CD4-positive, alpha-beta T cell (primary cell): Measurements from ENCODE around the gene MBOAT1. TPM values are rescaled to one million over a fixed set of nuclear protein-coding genes. Genes with fewer than 3 reads are reported as not detected.

Source experiments
- ATAC-seq: fragments of 200-7000 bp; cut with Tn5 transposase; one replicate; pipeline ENCODE4 v1.10.0; 2022; ENCODE audit warnings: mild to moderate bottlenecking; ENCODE audit not compliant: poor library complexity
- CTCF ChIA-PET: fragments of 350-600 bp; sonication (Branson Sonifier 250); formaldehyde crosslinking; loops from one replicate; lab custom pipeline; 2021; ENCODE audit warnings: antibody characterized with exemption, inconsistent platforms; lab: Charles Lee
- POLR2A ChIA-PET: fragments of 350-600 bp; sonication (Branson Sonifier 250); formaldehyde crosslinking; loops from one replicate; lab custom pipeline; 2021; ENCODE audit warnings: antibody characterized with exemption, inconsistent platforms; lab: Charles Lee
- DNase-seq, 14 experiments: peaks; one replicate each; pipeline ENCODE4 v3.0.0-alpha.2; 2013 to 2020; ENCODE audit warnings: mixed read lengths in 2 of 14
- H3K27ac ChIP-seq, 2 donors: one replicate each; pipeline versions ENCODE4 v1.5.1 to v1.7.0; 2013; ENCODE audit warnings: low read length in 2 of 2, low read depth in 1 of 2, mild to moderate bottlenecking in 1 of 2
- H3K27me3 ChIP-seq, 2 experiments: 1 replicate in 1 of 2; 2 replicates in 1 of 2; pipeline versions ENCODE4 v1.6.1 to v1.7.0; 2013; ENCODE audit warnings: low read length in 2 of 2, control low read depth in 1 of 2, mild to moderate bottlenecking in 1 of 2, moderate library complexity in 1 of 2; ENCODE audit not compliant: insufficient read depth in 2 of 2, control insufficient read depth in 1 of 2
- H3K36me3 ChIP-seq: one replicate; pipeline ENCODE4 v1.6.1; 2013; ENCODE audit warnings: low read length, control low read depth; ENCODE audit not compliant: insufficient read depth
- H3K4me1 ChIP-seq: one replicate; pipeline ENCODE4 v1.6.1; 2013; ENCODE audit warnings: low read length, control low read depth; ENCODE audit not compliant: insufficient read depth
- H3K4me3 ChIP-seq: one replicate; pipeline ENCODE4 v1.5.1; 2013; ENCODE audit warnings: mild to moderate bottlenecking, low read length, moderate library complexity
- H3K9me3 ChIP-seq, 2 experiments: 1 replicate in 1 of 2; 2 replicates in 1 of 2; pipeline versions ENCODE4 v1.6.1 to v1.7.0; 2013; ENCODE audit warnings: low read length in 2 of 2, mild to moderate bottlenecking in 2 of 2, control low read depth in 1 of 2, moderate library complexity in 1 of 2; ENCODE audit not compliant: control insufficient read depth in 1 of 2, insufficient read depth in 1 of 2
- H3K27ac Mint-ChIP-seq: one replicate; pipeline ENCODE4 v1.8.0; 2020; ENCODE audit warnings: mixed read lengths
- H3K27me3 Mint-ChIP-seq: one replicate; pipeline ENCODE4 v1.8.0; 2021; ENCODE audit warnings: mixed read lengths
- H3K36me3 Mint-ChIP-seq: one replicate; pipeline ENCODE4 v1.8.0; 2021; ENCODE audit warnings: low read depth, mixed read lengths
- H3K4me1 Mint-ChIP-seq: one replicate; pipeline ENCODE4 v1.8.0; 2021; ENCODE audit warnings: low read depth, mixed read lengths
- H3K4me3 Mint-ChIP-seq: one replicate; pipeline ENCODE4 v1.8.0; 2020; ENCODE audit warnings: mild to moderate bottlenecking, mixed read lengths
- H3K9me3 Mint-ChIP-seq: one replicate; pipeline ENCODE4 v1.8.0; 2020; ENCODE audit warnings: mixed read lengths
- CTCF ChIP-seq: fragments of 200-600 bp; IDR thresholded peaks from one replicate; pipeline ENCODE4 v1.8.0; 2022; ENCODE audit warnings: antibody characterized with exemption, mild to moderate bottlenecking
- intact Hi-C, 2 experiments: fragments of 100-400 bp; cut with DNase I in 1 of 2; cut with micrococcal nuclease in 1 of 2; formaldehyde crosslinking; loops; one replicate each; pipeline versions ENCODE4 v1.15.1 to v1.9.0; 2023 to 2025; cut with DNase I, micrococcal nuclease
- total RNA-seq, 174 experiments: library from RNA in 2 of 174; stranded (reverse) in 2 of 174; gene quantifications; one replicate each; pipeline ENCODE4 v1.2.3 and lab custom pipeline; 2021 to 2026

The MBOAT1 gene
- total RNA-seq, 2 experiments from 2014 or later = 17.2 to 18.5 TPM

GRCh38 chr6:20186981-20187380 lies 25.3 kb downstream of the MBOAT1 start:
- TF ChIP-seq CTCF = no peak
- H3K27me3 Mint-ChIP-seq = no peaks in the 10 kb centered on the region
- no peaks in the 10 kb centered on the region for H3K4me1 ChIP-seq
- ChIA-PET POLR2A (no interaction called here), CTCF (no interaction called here)
- H3K9me3 ChIP-seq = peaks cover 0 to 5% of the 10 kb centered on the region in 2 experiments
- no peak overlapping the region for H3K4me3 Mint-ChIP-seq
- peaks cover 2% of the 10 kb centered on the region for H3K36me3 ChIP-seq
- no peak overlapping the region for H3K4me3 ChIP-seq
- intact Hi-C loops = no loop called here
- H3K9me3 Mint-ChIP-seq = peaks cover 5% of the 10 kb centered on the region
- H3K4me1 Mint-ChIP-seq = peaks cover under 1% of the 10 kb centered on the region
- H3K27ac ChIP-seq = no peak overlapping the region
- H3K27me3 ChIP-seq = no peaks in the 10 kb centered on the region
- H3K27ac Mint-ChIP-seq = no peak overlapping the region
- DNase-seq = no peak
- ATAC-seq = no peak
- peaks cover 46% of the 10 kb centered on the region for H3K36me3 Mint-ChIP-seq

- no peaks in the 10 kb centered on the region for H3K27me3 Mint-ChIP-seq
- no peak for TF ChIP-seq CTCF
- Histone ChIP-seq H3K36me3 (peaks cover 4% of the 10 kb centered on the region), H3K27ac (no peak overlapping the region), H3K4me1 (peaks cover 7% of the 10 kb centered on the region), H3K9me3 (peaks cover 0 to 5% of the 10 kb centered on the region in 2 experiments), H3K4me3 (no peak overlapping the region), H3K27me3 (no peaks in the 10 kb centered on the region)
- intact Hi-C loops = no loop called here
- H3K4me1 Mint-ChIP-seq = no peaks in the 10 kb centered on the region
- DNase-seq = no peak
- H3K9me3 Mint-ChIP-seq = peaks cover 7% of the 10 kb centered on the region
- ChIA-PET POLR2A (no interaction called here), CTCF (interaction anchor here (0.6 kb wide), 1 partner anchor 42 kb away, joined by 4 read pairs; no protein-coding TSS in a partner anchor)
- H3K36me3 Mint-ChIP-seq = peaks cover 59% of the 10 kb centered on the region
- no peak for ATAC-seq
- no peak overlapping the region for H3K4me3 Mint-ChIP-seq
- H3K27ac Mint-ChIP-seq = no peak overlapping the region
These were observed 28.6 kb downstream of the MBOAT1 start for GRCh38 chr6:20183706-20184105.

- Histone ChIP-seq H3K4me1 (peaks cover 7% of the 10 kb centered on the region), H3K27ac (no peak overlapping the region), H3K9me3 (peaks cover 0 to 5% of the 10 kb centered on the region in 2 experiments), H3K27me3 (no peaks in the 10 kb centered on the region), H3K4me3 (no peak overlapping the region), H3K36me3 (peaks cover 4% of the 10 kb centered on the region)
- ATAC-seq (no peak), DNase-seq (no peak)
- no peaks in the 10 kb centered on the region for H3K4me1 Mint-ChIP-seq
- H3K36me3 Mint-ChIP-seq = peaks cover 59% of the 10 kb centered on the region
- intact Hi-C loops = no loop called here
- ChIA-PET CTCF (interaction anchor here (0.6 kb wide), 1 partner anchor 42 kb away, joined by 4 read pairs; no protein-coding TSS in a partner anchor), POLR2A (no interaction called here)
- H3K27ac Mint-ChIP-seq = no peak overlapping the region
- TF ChIP-seq CTCF = no peak
- peaks cover 7% of the 10 kb centered on the region for H3K9me3 Mint-ChIP-seq
- no peak overlapping the region for H3K4me3 Mint-ChIP-seq
- H3K27me3 Mint-ChIP-seq = no peaks in the 10 kb centered on the region
These were observed 29.2 kb downstream of the MBOAT1 start for GRCh38 chr6:20182926-20183521.
